NCI-H2107 treated with DMSO at 0.1 percent for 48 hours (cell line): Measurements from ENCODE around the gene SERINC5.
"Not testable (repeated sequence)": the region's sequence is repeated elsewhere in the genome, so short reads cannot be mapped to it uniquely, and the experiment has no call there.

Source experiments
- DNase-seq: peaks from one replicate; lab custom pipeline; 2025; ENCODE audit not compliant: unreplicated experiment; lab: John Stamatoyannopoulos, UW

The SERINC5 gene

GRCh38 chr5:80198920-80199319, 56.9 kb downstream of the SERINC5 start:
- no peak for DNase-seq

- DNase-seq = no peak
Measured at GRCh38 chr5:80198399-80198798, 57.4 kb downstream of the SERINC5 start.

GRCh38 chr5:80195837-80196400, 59.9 kb downstream of the SERINC5 start:
- no peak for DNase-seq

GRCh38 chr5:80194468-80194867, 61.4 kb downstream of the SERINC5 start:
- DNase-seq = no peak

- peak; percentile 93 for DNase-seq
Measured at GRCh38 chr5:80193401-80193800, 62.4 kb downstream of the SERINC5 start.

GRCh38 chr5:80192507-80193241, 63.2 kb downstream of the SERINC5 start:
- no peak for DNase-seq

- peak; percentile 80 for DNase-seq
Measured at GRCh38 chr5:80191991-80192398, 63.9 kb downstream of the SERINC5 start.

GRCh38 chr5:80191397-80191796, 64.5 kb downstream of the SERINC5 start:
- no peak for DNase-seq

GRCh38 chr5:80190960-80191359, 64.9 kb downstream of the SERINC5 start:
- DNase-seq = no peak

GRCh38 chr5:80189701-80190100, 66.1 kb downstream of the SERINC5 start:
- no peak for DNase-seq

GRCh38 chr5:80189201-80189600, 66.6 kb downstream of the SERINC5 start:
- no peak for DNase-seq

GRCh38 chr5:80187421-80188090, 68.3 kb downstream of the SERINC5 start:
- DNase-seq = no peak

GRCh38 chr5:80185535-80185934, 70.3 kb downstream of the SERINC5 start:
- DNase-seq = not testable (repeated sequence)

GRCh38 chr5:80185095-80185494, 70.8 kb downstream of the SERINC5 start:
- DNase-seq = no peak

GRCh38 chr5:80184235-80185023, 71.4 kb downstream of the SERINC5 start:
- no peak for DNase-seq

- DNase-seq = not testable (repeated sequence)
Measured at GRCh38 chr5:80183728-80184234, 72.1 kb downstream of the SERINC5 start.

- no peak for DNase-seq
Measured at GRCh38 chr5:80182809-80183580, 72.9 kb downstream of the SERINC5 start.

GRCh38 chr5:80181618-80182211, 74.1 kb downstream of the SERINC5 start:
- DNase-seq = peak; percentile 58

GRCh38 chr5:80177236-80177635, 78.6 kb downstream of the SERINC5 start:
- no peak for DNase-seq

GRCh38 chr5:80175337-80175736, 80.5 kb downstream of the SERINC5 start:
- no peak for DNase-seq
